Measurements from ENCODE around the gene CTCFL. TPM values are rescaled to one million over a fixed set of nuclear protein-coding genes. Genes with fewer than 3 reads are reported as not detected.
A peak's percentile ranks its signal among the peaks of the same experiment; 100 is the strongest.

Gene CTCFL
- total and polyA plus RNA-seq, 2 of the 13 experiments (the other 11 are each of a cell fraction or from before 2014, with no cell fraction given): 0.04 TPM; not detected in 1

GRCh38 chr20:57555457-57556184 lies 30.7 kb upstream of the CTCFL start (continued):
- no peak; the same call in 1 of the 2 replicates for TF ChIP-seq ZFP41 (CRISPR knock-in tag; IDR thresholded peaks at IDR 0.05; ENCODE audit: borderline replicate concordance)
- TF ChIP-seq, protein P1, sequence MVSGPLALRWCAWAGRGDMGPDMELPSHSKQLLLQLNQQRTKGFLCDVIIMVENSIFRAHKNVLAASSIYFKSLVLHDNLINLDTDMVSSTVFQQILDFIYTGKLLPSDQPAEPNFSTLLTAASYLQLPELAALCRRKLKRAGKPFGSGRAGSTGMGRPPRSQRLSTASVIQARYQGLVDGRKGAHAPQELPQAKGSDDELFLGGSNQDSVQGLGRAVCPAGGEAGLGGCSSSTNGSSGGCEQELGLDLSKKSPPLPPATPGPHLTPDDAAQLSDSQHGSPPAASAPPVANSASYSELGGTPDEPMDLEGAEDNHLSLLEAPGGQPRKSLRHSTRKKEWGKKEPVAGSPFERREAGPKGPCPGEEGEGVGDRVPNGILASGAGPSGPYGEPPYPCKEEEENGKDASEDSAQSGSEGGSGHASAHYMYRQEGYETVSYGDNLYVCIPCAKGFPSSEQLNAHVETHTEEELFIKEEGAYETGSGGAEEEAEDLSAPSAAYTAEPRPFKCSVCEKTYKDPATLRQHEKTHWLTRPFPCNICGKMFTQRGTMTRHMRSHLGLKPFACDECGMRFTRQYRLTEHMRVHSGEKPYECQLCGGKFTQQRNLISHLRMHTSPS (CRISPR knock-in tag; IDR thresholded peaks at IDR 0.05; ENCODE audit: low read depth): no peak
- TF ChIP-seq TCF7 (IDR thresholded peaks at IDR 0.05; ENCODE audit: low read depth): no peak
- TF ChIP-seq ZNF234 (CRISPR knock-in tag; conservative IDR thresholded peaks at IDR 0.05): no peak
- no peak for TF ChIP-seq HINFP (CRISPR knock-in tag; IDR thresholded peaks at IDR 0.05; ENCODE audit: low read depth)
- TF ChIP-seq, protein P2, sequence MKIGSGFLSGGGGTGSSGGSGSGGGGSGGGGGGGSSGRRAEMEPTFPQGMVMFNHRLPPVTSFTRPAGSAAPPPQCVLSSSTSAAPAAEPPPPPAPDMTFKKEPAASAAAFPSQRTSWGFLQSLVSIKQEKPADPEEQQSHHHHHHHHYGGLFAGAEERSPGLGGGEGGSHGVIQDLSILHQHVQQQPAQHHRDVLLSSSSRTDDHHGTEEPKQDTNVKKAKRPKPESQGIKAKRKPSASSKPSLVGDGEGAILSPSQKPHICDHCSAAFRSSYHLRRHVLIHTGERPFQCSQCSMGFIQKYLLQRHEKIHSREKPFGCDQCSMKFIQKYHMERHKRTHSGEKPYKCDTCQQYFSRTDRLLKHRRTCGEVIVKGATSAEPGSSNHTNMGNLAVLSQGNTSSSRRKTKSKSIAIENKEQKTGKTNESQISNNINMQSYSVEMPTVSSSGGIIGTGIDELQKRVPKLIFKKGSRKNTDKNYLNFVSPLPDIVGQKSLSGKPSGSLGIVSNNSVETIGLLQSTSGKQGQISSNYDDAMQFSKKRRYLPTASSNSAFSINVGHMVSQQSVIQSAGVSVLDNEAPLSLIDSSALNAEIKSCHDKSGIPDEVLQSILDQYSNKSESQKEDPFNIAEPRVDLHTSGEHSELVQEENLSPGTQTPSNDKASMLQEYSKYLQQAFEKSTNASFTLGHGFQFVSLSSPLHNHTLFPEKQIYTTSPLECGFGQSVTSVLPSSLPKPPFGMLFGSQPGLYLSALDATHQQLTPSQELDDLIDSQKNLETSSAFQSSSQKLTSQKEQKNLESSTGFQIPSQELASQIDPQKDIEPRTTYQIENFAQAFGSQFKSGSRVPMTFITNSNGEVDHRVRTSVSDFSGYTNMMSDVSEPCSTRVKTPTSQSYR (CRISPR knock-in tag; IDR thresholded peaks at IDR 0.05; ENCODE audit: borderline replicate concordance): no peak
- TF ChIP-seq MAF1 (CRISPR knock-in tag; IDR thresholded peaks at IDR 0.05; ENCODE audit: borderline replicate concordance): no peak
- TF ChIP-seq, protein P3, sequence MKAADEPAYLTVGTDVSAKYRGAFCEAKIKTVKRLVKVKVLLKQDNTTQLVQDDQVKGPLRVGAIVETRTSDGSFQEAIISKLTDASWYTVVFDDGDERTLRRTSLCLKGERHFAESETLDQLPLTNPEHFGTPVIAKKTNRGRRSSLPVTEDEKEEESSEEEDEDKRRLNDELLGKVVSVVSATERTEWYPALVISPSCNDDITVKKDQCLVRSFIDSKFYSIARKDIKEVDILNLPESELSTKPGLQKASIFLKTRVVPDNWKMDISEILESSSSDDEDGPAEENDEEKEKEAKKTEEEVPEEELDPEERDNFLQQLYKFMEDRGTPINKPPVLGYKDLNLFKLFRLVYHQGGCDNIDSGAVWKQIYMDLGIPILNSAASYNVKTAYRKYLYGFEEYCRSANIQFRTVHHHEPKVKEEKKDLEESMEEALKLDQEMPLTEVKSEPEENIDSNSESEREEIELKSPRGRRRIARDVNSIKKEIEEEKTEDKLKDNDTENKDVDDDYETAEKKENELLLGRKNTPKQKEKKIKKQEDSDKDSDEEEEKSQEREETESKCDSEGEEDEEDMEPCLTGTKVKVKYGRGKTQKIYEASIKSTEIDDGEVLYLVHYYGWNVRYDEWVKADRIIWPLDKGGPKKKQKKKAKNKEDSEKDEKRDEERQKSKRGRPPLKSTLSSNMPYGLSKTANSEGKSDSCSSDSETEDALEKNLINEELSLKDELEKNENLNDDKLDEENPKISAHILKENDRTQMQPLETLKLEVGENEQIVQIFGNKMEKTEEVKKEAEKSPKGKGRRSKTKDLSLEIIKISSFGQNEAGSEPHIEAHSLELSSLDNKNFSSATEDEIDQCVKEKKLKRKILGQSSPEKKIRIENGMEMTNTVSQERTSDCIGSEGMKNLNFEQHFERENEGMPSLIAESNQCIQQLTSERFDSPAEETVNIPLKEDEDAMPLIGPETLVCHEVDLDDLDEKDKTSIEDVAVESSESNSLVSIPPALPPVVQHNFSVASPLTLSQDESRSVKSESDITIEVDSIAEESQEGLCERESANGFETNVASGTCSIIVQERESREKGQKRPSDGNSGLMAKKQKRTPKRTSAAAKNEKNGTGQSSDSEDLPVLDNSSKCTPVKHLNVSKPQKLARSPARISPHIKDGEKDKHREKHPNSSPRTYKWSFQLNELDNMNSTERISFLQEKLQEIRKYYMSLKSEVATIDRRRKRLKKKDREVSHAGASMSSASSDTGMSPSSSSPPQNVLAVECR (CRISPR knock-in tag; IDR thresholded peaks at IDR 0.05; ENCODE audit: borderline replicate concordance): peak; percentile 45; the same call in 1 of the 2 replicates
- no peak for TF ChIP-seq HMGA1 (CRISPR knock-in tag; conservative IDR thresholded peaks at IDR 0.05)
- TF ChIP-seq ZNF253 (CRISPR knock-in tag; IDR thresholded peaks at IDR 0.05; ENCODE audit: borderline replicate concordance): no peak
- TF ChIP-seq RARA (CRISPR knock-in tag; IDR thresholded peaks at IDR 0.05): peak; percentile 90
- no peak for TF ChIP-seq HNRNPUL1 (IDR thresholded peaks at IDR 0.05; ENCODE audit: low read depth, low read length)
- no peak for TF ChIP-seq MAFF (IDR thresholded peaks at IDR 0.05; ENCODE audit: low read depth, low read length)
- peak; percentile 43 for TF ChIP-seq RFX5 (IDR thresholded peaks at IDR 0.05; ENCODE audit: low read depth, low read length)
- TF ChIP-seq, protein P4, sequence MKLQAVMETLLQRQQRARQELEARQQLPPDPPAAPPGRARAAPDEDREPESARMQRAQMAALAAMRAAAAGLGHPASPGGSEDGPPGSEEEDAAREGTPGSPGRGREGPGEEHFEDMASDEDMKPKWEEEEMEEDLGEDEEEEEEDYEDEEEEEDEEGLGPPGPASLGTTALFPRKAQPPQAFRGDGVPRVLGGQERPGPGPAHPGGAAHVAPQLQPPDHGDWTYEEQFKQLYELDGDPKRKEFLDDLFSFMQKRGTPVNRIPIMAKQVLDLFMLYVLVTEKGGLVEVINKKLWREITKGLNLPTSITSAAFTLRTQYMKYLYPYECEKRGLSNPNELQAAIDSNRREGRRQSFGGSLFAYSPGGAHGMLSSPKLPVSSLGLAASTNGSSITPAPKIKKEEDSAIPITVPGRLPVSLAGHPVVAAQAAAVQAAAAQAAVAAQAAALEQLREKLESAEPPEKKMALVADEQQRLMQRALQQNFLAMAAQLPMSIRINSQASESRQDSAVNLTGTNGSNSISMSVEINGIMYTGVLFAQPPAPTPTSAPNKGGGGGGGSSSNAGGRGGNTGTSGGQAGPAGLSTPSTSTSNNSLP (IDR thresholded peaks at IDR 0.05; ENCODE audit: low read depth, low read length): peak; percentile 79
- no peak for TF ChIP-seq ZNF225 (CRISPR knock-in tag; IDR thresholded peaks at IDR 0.05)
- no peak for TF ChIP-seq NFYC (CRISPR knock-in tag; IDR thresholded peaks at IDR 0.05)
